PFSK-1 (cell line): ENCODE measurements around the gene CABLES2.

ENCODE experiments used
- FOXP2 ChIP-seq: optimal IDR thresholded peaks from 2 replicates; pipeline ENCODE3; 2011; ENCODE audit warnings: borderline replicate concordance, control low read depth, inconsistent platforms; ENCODE audit not compliant: insufficient read depth; ENCODE audit errors: extremely low read length, extremely low read depth
- POLR2AphosphoS5 ChIP-seq: IDR thresholded peaks from 2 replicates; pipeline ENCODE4 v1.6.1; 2012; ENCODE audit warnings: low read depth, mild to moderate bottlenecking, control low read depth, low read length, moderate library complexity
- SIN3A ChIP-seq: IDR thresholded peaks from 2 replicates; pipeline ENCODE4 v1.6.1; 2012; ENCODE audit warnings: mild to moderate bottlenecking, low read length, moderate library complexity, borderline replicate concordance; ENCODE audit not compliant: insufficient read depth
- TAF1 ChIP-seq: IDR thresholded peaks from 2 replicates; pipeline ENCODE4 v1.6.1; 2012; ENCODE audit warnings: low read length, control low read depth, borderline replicate concordance; ENCODE audit not compliant: insufficient read depth
- TF ChIP-seq, protein P1 (sequence below), 2 experiments: IDR thresholded peaks; 2 replicates each; pipeline versions ENCODE4 v1.6.1 to v1.8.0; 2011 to 2012; ENCODE audit warnings: low read depth in 2 of 2, low read length in 2 of 2, control low read depth in 1 of 2, inconsistent platforms in 1 of 2, mild to moderate bottlenecking in 1 of 2, moderate library complexity in 1 of 2; ENCODE audit not compliant: insufficient read depth in 1 of 2

Gene CABLES2

GRCh38 chr20:62361799-62362589 is 45.1 kb downstream of the CABLES2 start:
- TF ChIP-seq TAF1 (no peak), FOXP2 (no peak), POLR2AphosphoS5 (no peak), SIN3A (no peak)
- TF ChIP-seq, protein P1, sequence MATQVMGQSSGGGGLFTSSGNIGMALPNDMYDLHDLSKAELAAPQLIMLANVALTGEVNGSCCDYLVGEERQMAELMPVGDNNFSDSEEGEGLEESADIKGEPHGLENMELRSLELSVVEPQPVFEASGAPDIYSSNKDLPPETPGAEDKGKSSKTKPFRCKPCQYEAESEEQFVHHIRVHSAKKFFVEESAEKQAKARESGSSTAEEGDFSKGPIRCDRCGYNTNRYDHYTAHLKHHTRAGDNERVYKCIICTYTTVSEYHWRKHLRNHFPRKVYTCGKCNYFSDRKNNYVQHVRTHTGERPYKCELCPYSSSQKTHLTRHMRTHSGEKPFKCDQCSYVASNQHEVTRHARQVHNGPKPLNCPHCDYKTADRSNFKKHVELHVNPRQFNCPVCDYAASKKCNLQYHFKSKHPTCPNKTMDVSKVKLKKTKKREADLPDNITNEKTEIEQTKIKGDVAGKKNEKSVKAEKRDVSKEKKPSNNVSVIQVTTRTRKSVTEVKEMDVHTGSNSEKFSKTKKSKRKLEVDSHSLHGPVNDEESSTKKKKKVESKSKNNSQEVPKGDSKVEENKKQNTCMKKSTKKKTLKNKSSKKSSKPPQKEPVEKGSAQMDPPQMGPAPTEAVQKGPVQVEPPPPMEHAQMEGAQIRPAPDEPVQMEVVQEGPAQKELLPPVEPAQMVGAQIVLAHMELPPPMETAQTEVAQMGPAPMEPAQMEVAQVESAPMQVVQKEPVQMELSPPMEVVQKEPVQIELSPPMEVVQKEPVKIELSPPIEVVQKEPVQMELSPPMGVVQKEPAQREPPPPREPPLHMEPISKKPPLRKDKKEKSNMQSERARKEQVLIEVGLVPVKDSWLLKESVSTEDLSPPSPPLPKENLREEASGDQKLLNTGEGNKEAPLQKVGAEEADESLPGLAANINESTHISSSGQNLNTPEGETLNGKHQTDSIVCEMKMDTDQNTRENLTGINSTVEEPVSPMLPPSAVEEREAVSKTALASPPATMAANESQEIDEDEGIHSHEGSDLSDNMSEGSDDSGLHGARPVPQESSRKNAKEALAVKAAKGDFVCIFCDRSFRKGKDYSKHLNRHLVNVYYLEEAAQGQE (IDR thresholded peaks at IDR 0.05; ENCODE audit: insufficient read depth in 1 of 2, low read depth in 2 of 2, low read length in 2 of 2), result no peak

DNA sequence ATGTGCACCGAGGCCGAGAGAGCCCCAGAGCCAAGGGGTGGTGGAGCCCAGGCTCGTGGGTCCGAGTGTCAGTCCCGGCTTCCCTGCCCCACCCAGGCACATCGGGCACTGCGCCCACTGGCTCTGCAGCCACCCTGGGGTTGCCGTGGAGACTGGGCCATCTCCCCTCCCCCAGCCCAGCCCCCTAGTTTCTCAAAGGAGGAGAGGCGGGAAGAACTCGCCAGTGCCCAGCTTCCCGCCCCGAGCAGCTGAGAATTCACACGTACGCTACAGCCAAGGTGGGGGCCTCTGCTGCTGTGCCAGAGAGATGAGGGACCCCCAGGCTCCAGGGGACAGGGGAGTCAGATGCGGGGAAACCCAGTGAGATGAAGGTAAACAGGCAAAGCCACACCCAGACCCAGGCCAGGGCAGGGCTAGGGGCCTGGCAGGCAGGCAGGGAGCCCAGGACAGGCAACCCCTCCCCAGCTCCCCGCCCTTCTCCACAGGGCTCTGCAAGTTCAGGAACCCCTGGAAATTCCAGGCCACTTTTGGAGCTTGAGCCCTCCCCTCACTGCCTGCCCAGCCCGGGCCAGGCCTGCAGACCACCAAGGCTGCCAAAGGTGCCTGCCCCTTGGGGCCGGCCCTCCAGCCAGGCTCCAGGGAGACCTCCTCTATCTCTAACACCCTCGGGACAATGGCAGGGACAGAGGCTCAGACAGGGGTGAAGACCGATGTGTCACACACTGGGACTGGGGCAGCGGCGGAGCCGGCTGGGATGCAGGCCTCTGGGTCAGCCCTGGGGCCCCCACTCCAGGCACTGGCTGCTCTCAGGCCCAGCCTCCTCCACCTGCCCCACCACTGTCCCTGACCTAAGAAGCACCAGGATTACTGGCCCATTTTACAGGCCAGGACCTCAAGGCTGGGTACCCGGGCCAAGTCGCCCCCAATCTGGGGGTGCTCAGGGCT is 46.0 kb downstream of the CABLES2 start:
- no peak for TF ChIP-seq FOXP2
- TF ChIP-seq SIN3A, result no peak
- no peak for TF ChIP-seq POLR2AphosphoS5
- no peak for TF ChIP-seq TAF1
- TF ChIP-seq, protein P1 (IDR thresholded peaks at IDR 0.05; ENCODE audit: insufficient read depth in 1 of 2, low read depth in 2 of 2, low read length in 2 of 2), result no peak

DNA sequence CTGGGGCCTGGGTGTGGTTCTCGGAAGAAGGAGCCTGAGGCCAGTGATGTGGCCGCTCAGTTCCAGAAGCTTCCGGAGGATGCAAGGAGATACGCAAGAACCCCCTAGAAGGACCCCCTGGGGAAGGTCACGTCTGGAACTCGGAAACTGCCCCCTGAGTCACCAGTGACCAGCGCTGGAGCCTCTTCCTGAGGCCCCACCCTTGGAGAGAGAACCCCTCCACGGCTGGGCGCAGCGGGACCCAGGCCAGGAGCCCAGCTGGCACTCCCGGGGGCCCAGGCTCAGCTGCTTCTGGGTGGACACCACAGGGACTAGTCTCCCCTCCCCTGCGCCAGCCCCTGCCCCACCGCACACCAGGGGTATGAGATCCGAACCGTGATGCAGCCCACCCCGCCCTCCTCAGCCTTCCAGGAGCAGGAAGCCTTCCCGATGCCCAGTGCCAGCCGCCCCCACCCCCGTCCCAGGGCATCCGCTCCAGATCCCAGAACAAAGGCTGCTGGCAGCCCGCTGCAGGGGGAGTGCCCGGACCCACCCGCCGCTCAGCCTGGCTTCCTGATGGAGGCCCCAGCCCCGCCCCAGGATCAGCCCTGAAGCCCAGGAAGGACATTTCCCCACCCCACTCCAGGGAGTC is 47.5 kb downstream of the CABLES2 start:
- TF ChIP-seq POLR2AphosphoS5 (no peak), FOXP2 (no peak), SIN3A (no peak), TAF1 (no peak)
- TF ChIP-seq, protein P1 (IDR thresholded peaks at IDR 0.05; ENCODE audit: insufficient read depth in 1 of 2, low read depth in 2 of 2, low read length in 2 of 2), result no peak

GRCh38 chr20:62359043-62359490 is 48.0 kb downstream of the CABLES2 start:
- TF ChIP-seq SIN3A (no peak), TAF1 (no peak), FOXP2 (no peak), POLR2AphosphoS5 (no peak)
- TF ChIP-seq, protein P1 (IDR thresholded peaks at IDR 0.05; ENCODE audit: insufficient read depth in 1 of 2, low read depth in 2 of 2, low read length in 2 of 2), result no peak
